Testis (tissue), 3 donors: ENCODE measurements around the gene CCDC14. TPM values are rescaled to one million over a fixed set of nuclear protein-coding genes. Genes with fewer than 3 reads are reported as not detected.

Experiments used
- DNase-seq: peaks from one replicate; pipeline ENCODE4 v3.0.0-alpha.2; 2019
- H3K27ac ChIP-seq, 2 donors: fragments of 200-600 bp; sonication (generic); one replicate each; pipeline ENCODE4 v1.5.1; 2019
- H3K27me3 ChIP-seq: fragments of 200-600 bp; sonication (generic); one replicate; pipeline ENCODE4 v1.5.1; 2019
- H3K36me3 ChIP-seq: fragments of 200-600 bp; sonication (generic); one replicate; pipeline ENCODE4 v1.5.1; 2017; ENCODE audit warnings: low read depth; ENCODE audit errors: missing control alignments
- H3K4me1 ChIP-seq: fragments of 200-600 bp; sonication (generic); one replicate; pipeline ENCODE4 v1.5.1; 2019
- H3K4me3 ChIP-seq, 2 donors: fragments of 200-600 bp; sonication (generic); one replicate each; pipeline ENCODE4 v1.5.1; 2017 to 2019
- H3K9me3 ChIP-seq: fragments of 200-600 bp; sonication (generic); one replicate; pipeline ENCODE4 v1.5.1; 2017
- CTCF ChIP-seq, 3 experiments: fragments of 450-650 bp in 2 of 3; fragments of 200-600 bp in 1 of 3; sonication (generic) in 1 of 3; IDR thresholded peaks; one replicate each; pipeline ENCODE4 v1.5.1; 2016 to 2019; ENCODE audit warnings: antibody characterized with exemption in 3 of 3, mild to moderate bottlenecking in 2 of 3, moderate library complexity in 1 of 3
- POLR2A ChIP-seq: fragments of 450-650 bp; IDR thresholded peaks from one replicate; pipeline ENCODE4 v1.6.1; 2017; ENCODE audit warnings: antibody characterized with exemption, mild to moderate bottlenecking, moderate library complexity
- WGBS, 2 donors: methylation state at CpG; one replicate each; pipeline ENCODE4 v1.1.5; 2018; 5-methylcytosine and 5-hydroxymethylcytosine counted together
- intact Hi-C: fragments of 100-400 bp; cut with DNase I; formaldehyde crosslinking; loops from one replicate; pipeline ENCODE4 v1.15.1; 2023; ENCODE audit warnings: low total_unique reads
- polyA plus RNA-seq: library from polyadenylated mRNA; stranded (reverse); fragments of 350-450 nt; fragmentation: Illumina TruSeq; extraction: RNeasy Lipid Tissue Mini Kit (QIAGEN cat#74804); gene quantifications from one replicate; pipeline ENCODE4 v1.2.3, GENCODE V29; 2014; ENCODE audit warnings: low read depth, low replicate concordance; ENCODE audit not compliant: insufficient read depth
- total RNA-seq, 2 donors: library from RNA; depleted of rRNA; stranded (reverse); fragments of >200 nt; gene quantifications; one replicate each; pipeline ENCODE4 v1.2.3, GENCODE V29; 2016

Gene CCDC14
- total and polyA plus RNA-seq, 3 donors from 2014 or later = 33.3 to 101 (median 63.7) TPM

- Histone ChIP-seq H3K4me3 (no peak overlapping the region), H3K36me3 (no peaks in the 10 kb centered on the region), H3K27ac (no peak overlapping the region), H3K27me3 (no peaks in the 10 kb centered on the region), H3K9me3 (no peaks in the 10 kb centered on the region), H3K4me1 (no peaks in the 10 kb centered on the region)
- no peak for DNase-seq
- intact Hi-C loops = no loop called here
- 93 to 97% methylated on average over 9 of the region's 9 CpGs for WGBS, 2 donors
- TF ChIP-seq POLR2A (no peak), CTCF (IDR thresholded peaks at IDR 0.05) (no peak)
These were observed 31.7 kb downstream of the CCDC14 start for GRCh38 chr3:123929325-123929724.

- Histone ChIP-seq H3K36me3 (no peaks in the 10 kb centered on the region), H3K4me1 (no peaks in the 10 kb centered on the region), H3K27me3 (no peaks in the 10 kb centered on the region), H3K27ac (no peak overlapping the region), H3K4me3 (no peak overlapping the region), H3K9me3 (no peaks in the 10 kb centered on the region)
- intact Hi-C loops = no loop called here
- no peak for DNase-seq
- no peak for TF ChIP-seq POLR2A
- TF ChIP-seq CTCF (IDR thresholded peaks at IDR 0.05) = no peak
These were observed 34.6 kb downstream of the CCDC14 start for GRCh38 chr3:123926396-123926795.

- no peaks in the 10 kb centered on the region for H3K36me3 ChIP-seq
- no peak for DNase-seq
- H3K4me1 ChIP-seq = no peaks in the 10 kb centered on the region
- no peaks in the 10 kb centered on the region for H3K27me3 ChIP-seq
- no peaks in the 10 kb centered on the region for H3K9me3 ChIP-seq
- no peak for TF ChIP-seq POLR2A
- TF ChIP-seq CTCF (IDR thresholded peaks at IDR 0.05) = no peak
- no peak overlapping the region for H3K27ac ChIP-seq
- H3K4me3 ChIP-seq = no peak overlapping the region
- intact Hi-C loops = no loop called here
These were observed 40.2 kb downstream of the CCDC14 start for GRCh38 chr3:123920868-123921267.

- intact Hi-C loops = no loop called here
- Histone ChIP-seq H3K36me3 (no peaks in the 10 kb centered on the region), H3K4me3 (no peak overlapping the region), H3K27me3 (no peaks in the 10 kb centered on the region), H3K4me1 (no peaks in the 10 kb centered on the region), H3K27ac (no peak overlapping the region), H3K9me3 (no peaks in the 10 kb centered on the region)
- DNase-seq = no peak
- no peak for TF ChIP-seq CTCF (IDR thresholded peaks at IDR 0.05)
- TF ChIP-seq POLR2A = no peak
- WGBS, 2 donors = 95 to 97% methylated on average over 1 of the region's 1 CpG
These were observed 40.6 kb downstream of the CCDC14 start for GRCh38 chr3:123920383-123920782.

GRCh38 chr3:123919353-123919752 is 41.7 kb downstream of the CCDC14 start:
- TF ChIP-seq CTCF (IDR thresholded peaks at IDR 0.05) = no peak
- no peak for TF ChIP-seq POLR2A
- intact Hi-C loops = no loop called here
- no peaks in the 10 kb centered on the region for H3K36me3 ChIP-seq
- DNase-seq = no peak
- WGBS, 2 donors = 93 to 95% methylated on average over 2 to 3 of the region's 3 CpGs
- no peak overlapping the region for H3K27ac ChIP-seq
- no peaks in the 10 kb centered on the region for H3K9me3 ChIP-seq
- H3K4me3 ChIP-seq = no peak overlapping the region
- no peaks in the 10 kb centered on the region for H3K27me3 ChIP-seq
- no peaks in the 10 kb centered on the region for H3K4me1 ChIP-seq
